WERI-Rb-1 (cell line): ENCODE measurements around the gene OR9Q1.

Source experiments
- DNase-seq: peaks from one replicate; pipeline ENCODE4 v3.0.0-alpha.2; 2020
- H3K27ac ChIP-seq: fragments of 250-450 bp; sonication (Bioruptor Pico); 2 replicates; pipeline ENCODE4 v1.5.1; 2020; ENCODE audit warnings: mild to moderate bottlenecking, moderate library complexity
- H3K27me3 ChIP-seq: fragments of 250-450 bp; sonication (Bioruptor Pico); 2 replicates; pipeline ENCODE4 v1.5.1; 2021; ENCODE audit warnings: mild to moderate bottlenecking, low read depth, moderate library complexity; ENCODE audit not compliant: insufficient read depth, severe bottlenecking
- H3K36me3 ChIP-seq: fragments of 250-450 bp; sonication (Bioruptor Pico); 2 replicates; pipeline ENCODE4 v1.5.1; 2020; ENCODE audit warnings: mild to moderate bottlenecking, moderate library complexity
- H3K4me3 ChIP-seq: 2 replicates; pipeline ENCODE4 v1.5.1; 2011; ENCODE audit warnings: low read depth, mild to moderate bottlenecking, control low read depth, low read length
- H3K9me3 ChIP-seq: fragments of 250-450 bp; sonication (Bioruptor Pico); 2 replicates; pipeline ENCODE4 v1.5.1; 2021; ENCODE audit warnings: mild to moderate bottlenecking, moderate library complexity; ENCODE audit not compliant: severe bottlenecking
- TF ChIP-seq, protein P1 (sequence below): IDR thresholded peaks from 2 replicates; pipeline ENCODE4 v1.5.1; 2011; ENCODE audit warnings: low read depth, mild to moderate bottlenecking, control low read depth, inconsistent platforms, low read length

The OR9Q1 gene

DNA sequence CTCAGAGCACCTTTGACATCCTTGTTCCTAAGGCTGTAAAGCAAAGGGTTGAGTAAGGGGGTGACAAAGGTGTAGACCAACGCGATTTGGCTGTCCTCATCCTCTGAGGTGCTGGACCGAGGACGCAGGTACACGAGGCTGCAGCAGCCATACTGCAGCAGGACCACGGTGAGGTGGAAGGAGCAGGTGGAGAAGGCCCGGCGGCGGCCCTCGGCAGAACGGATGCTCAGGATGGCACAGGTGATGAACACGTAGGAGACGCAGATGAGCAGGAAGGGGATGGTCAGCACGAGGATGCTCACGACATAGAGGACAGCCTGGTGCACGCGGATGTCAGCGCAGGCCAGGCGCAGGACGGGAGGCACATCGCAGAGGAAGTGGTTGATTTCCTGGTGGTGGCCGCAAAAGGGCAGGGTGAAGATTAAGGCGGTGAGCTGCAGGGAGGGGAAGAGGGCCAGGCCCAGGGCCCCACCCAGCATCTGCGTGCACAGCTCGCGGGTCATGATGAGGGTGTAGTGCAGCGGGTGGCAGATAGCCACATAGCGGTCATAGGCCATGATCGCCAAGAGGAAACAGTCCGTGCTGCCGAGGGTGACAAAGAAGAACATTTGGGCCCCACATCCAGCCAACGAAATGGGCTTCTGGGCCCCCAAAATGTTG, 204.4 kb downstream of the OR9Q1 start:
- no peaks in the 10 kb centered on the region for H3K36me3 ChIP-seq
- TF ChIP-seq, protein P1, sequence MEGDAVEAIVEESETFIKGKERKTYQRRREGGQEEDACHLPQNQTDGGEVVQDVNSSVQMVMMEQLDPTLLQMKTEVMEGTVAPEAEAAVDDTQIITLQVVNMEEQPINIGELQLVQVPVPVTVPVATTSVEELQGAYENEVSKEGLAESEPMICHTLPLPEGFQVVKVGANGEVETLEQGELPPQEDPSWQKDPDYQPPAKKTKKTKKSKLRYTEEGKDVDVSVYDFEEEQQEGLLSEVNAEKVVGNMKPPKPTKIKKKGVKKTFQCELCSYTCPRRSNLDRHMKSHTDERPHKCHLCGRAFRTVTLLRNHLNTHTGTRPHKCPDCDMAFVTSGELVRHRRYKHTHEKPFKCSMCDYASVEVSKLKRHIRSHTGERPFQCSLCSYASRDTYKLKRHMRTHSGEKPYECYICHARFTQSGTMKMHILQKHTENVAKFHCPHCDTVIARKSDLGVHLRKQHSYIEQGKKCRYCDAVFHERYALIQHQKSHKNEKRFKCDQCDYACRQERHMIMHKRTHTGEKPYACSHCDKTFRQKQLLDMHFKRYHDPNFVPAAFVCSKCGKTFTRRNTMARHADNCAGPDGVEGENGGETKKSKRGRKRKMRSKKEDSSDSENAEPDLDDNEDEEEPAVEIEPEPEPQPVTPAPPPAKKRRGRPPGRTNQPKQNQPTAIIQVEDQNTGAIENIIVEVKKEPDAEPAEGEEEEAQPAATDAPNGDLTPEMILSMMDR = no peak
- H3K27ac ChIP-seq = no peak overlapping the region
- no peaks in the 10 kb centered on the region for H3K9me3 ChIP-seq
- DNase-seq = no peak
- H3K4me3 ChIP-seq = no peak overlapping the region
- H3K27me3 ChIP-seq = peaks cover 48% of the 10 kb centered on the region
